BJ (cell line): ENCODE results near the gene ZFP36. TPM values are rescaled to one million over a fixed set of nuclear protein-coding genes. Genes with fewer than 3 reads are reported as not detected.

Experiments
- CTCF ChIA-PET: fragments of 350-600 bp; formaldehyde crosslinking; extraction: SDS; loops from one replicate; lab custom pipeline; 2021; ENCODE audit warnings: antibody characterized with exemption, inconsistent platforms; lab: Yijun Ruan, JAX
- POLR2A ChIA-PET: fragments of 300-600 bp; sonication (Branson Sonifier 250); formaldehyde crosslinking; extraction: SDS; loops from one replicate; lab custom pipeline; 2021; ENCODE audit warnings: antibody characterized with exemption; lab: Charles Lee
- DNase-seq: peaks from one replicate; pipeline ENCODE4 v3.0.0-alpha.2; 2011; ENCODE audit warnings: low read depth
- H3K27me3 ChIP-seq: 2 replicates; pipeline ENCODE4 v1.6.0; 2011; ENCODE audit warnings: low read length; ENCODE audit not compliant: control insufficient read depth, insufficient read depth
- H3K36me3 ChIP-seq: 2 replicates; pipeline ENCODE4 v1.5.1; 2011; ENCODE audit warnings: low read length; ENCODE audit not compliant: control insufficient read depth, insufficient read depth
- H3K4me3 ChIP-seq: 2 replicates; pipeline ENCODE4 v1.5.1; 2011; ENCODE audit warnings: low read depth, mild to moderate bottlenecking, control low read depth, low read length
- polyA plus RNA-seq: library from polyadenylated mRNA; depleted of rRNA; stranded (reverse); fragments of >200 nt; gene quantifications from 2 replicates; pipeline ENCODE4 v1.2.3, GENCODE V29; 2011
- TF ChIP-seq, protein P1 (sequence below): IDR thresholded peaks from 2 replicates; pipeline ENCODE4 v1.5.1; 2011; ENCODE audit warnings: low read depth, mild to moderate bottlenecking, control low read depth, inconsistent platforms, low read length, moderate library complexity; ENCODE audit not compliant: insufficient read depth

Gene ZFP36
- polyA plus RNA-seq, 1 experiment: 9.5 TPM

DNA sequence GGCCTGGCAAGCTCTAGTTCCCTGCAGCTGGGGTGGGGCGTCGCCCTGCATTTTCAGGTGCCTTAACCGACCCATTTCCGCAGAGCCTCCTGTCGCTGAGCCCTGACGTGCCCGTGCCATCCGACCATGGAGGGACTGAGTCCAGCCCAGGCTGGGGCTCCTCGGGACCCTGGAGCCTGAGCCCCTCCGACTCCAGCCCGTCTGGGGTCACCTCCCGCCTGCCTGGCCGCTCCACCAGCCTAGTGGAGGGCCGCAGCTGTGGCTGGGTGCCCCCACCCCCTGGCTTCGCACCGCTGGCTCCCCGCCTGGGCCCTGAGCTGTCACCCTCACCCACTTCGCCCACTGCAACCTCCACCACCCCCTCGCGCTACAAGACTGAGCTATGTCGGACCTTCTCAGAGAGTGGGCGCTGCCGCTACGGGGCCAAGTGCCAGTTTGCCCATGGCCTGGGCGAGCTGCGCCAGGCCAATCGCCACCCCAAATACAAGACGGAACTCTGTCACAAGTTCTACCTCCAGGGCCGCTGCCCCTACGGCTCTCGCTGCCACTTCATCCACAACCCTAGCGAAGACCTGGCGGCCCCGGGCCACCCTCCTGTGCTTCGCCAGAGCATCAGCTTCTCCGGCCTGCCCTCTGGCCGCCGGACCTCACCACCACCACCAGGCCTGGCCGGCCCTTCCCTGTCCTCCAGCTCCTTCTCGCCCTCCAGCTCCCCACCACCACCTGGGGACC, 1.2 kb downstream of the ZFP36 start:
- no peak for DNase-seq
- TF ChIP-seq, protein P1, sequence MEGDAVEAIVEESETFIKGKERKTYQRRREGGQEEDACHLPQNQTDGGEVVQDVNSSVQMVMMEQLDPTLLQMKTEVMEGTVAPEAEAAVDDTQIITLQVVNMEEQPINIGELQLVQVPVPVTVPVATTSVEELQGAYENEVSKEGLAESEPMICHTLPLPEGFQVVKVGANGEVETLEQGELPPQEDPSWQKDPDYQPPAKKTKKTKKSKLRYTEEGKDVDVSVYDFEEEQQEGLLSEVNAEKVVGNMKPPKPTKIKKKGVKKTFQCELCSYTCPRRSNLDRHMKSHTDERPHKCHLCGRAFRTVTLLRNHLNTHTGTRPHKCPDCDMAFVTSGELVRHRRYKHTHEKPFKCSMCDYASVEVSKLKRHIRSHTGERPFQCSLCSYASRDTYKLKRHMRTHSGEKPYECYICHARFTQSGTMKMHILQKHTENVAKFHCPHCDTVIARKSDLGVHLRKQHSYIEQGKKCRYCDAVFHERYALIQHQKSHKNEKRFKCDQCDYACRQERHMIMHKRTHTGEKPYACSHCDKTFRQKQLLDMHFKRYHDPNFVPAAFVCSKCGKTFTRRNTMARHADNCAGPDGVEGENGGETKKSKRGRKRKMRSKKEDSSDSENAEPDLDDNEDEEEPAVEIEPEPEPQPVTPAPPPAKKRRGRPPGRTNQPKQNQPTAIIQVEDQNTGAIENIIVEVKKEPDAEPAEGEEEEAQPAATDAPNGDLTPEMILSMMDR: no peak
- peaks cover 10% of the 10 kb centered on the region for H3K36me3 ChIP-seq
- H3K27me3 ChIP-seq: no peaks in the 10 kb centered on the region
- ChIA-PET POLR2A (interaction anchor here (0.6 to 1.1 kb wide), 2 partner anchors 10 to 35 kb away, joined by 3 read pairs; no protein-coding TSS in a partner anchor), CTCF (interaction anchor here (0.6 to 3.7 kb wide), 4 partner anchors 10 to 439 kb away, joined by 3 to 48 read pairs (median 3); no protein-coding TSS in a partner anchor)
- peak overlapping the region; percentile 86 for H3K4me3 ChIP-seq

DNA sequence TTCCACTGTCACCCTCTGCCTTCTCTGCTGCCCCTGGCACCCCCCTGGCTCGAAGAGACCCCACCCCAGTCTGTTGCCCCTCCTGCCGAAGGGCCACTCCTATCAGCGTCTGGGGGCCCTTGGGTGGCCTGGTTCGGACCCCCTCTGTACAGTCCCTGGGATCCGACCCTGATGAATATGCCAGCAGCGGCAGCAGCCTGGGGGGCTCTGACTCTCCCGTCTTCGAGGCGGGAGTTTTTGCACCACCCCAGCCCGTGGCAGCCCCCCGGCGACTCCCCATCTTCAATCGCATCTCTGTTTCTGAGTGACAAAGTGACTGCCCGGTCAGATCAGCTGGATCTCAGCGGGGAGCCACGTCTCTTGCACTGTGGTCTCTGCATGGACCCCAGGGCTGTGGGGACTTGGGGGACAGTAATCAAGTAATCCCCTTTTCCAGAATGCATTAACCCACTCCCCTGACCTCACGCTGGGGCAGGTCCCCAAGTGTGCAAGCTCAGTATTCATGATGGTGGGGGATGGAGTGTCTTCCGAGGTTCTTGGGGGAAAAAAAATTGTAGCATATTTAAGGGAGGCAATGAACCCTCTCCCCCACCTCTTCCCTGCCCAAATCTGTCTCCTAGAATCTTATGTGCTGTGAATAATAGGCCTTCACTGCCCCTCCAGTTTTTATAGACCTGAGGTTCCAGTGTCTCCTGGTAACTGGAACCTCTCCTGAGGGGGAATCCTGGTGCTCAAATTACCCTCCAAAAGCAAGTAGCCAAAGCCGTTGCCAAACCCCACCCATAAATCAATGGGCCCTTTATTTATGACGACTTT, 2.0 kb downstream of the ZFP36 start:
- DNase-seq: no peak
- peaks cover 10% of the 10 kb centered on the region for H3K36me3 ChIP-seq

DNA sequence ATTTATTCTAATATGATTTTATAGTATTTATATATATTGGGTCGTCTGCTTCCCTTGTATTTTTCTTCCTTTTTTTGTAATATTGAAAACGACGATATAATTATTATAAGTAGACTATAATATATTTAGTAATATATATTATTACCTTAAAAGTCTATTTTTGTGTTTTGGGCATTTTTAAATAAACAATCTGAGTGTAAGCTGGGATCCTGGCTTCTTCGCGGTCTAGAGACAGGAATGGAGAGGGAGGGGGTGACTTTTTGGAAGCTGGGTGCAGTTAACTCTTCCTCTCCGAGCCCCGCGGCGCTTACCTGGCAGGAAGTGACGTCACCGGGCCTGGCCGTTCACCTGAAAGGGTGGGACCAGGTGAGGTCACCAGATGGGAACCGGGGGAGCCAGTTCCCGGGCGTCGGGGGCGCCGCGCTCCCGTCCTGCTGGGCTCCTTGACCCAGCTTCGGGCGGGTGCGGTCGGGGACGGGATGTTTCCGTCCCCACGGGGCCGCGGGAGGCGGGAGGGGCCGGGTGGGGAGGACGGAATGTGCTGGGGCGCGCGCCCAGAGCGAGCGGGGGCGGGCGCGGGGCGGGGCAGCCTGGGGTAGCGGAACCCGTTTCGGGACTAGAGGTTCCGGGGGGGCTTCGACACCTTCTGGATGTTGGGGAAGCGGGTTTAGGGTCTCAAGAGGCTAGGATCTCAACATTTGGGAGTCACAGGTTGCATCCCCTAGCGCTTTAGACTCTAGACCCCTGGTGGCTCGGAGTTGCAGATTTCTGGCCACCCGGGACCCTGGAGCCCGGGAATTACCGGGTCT, 2.8 kb downstream of the ZFP36 start:
- TF ChIP-seq, protein P1: 0 out of 2 replicates have a peak, but pooled peaks have one; percentile 13
- no peak for DNase-seq
- H3K4me3 ChIP-seq: peak overlapping the region; percentile 86
- no peaks in the 10 kb centered on the region for H3K27me3 ChIP-seq
- ChIA-PET POLR2A (interaction anchor here (0.6 to 1.0 kb wide), 2 partner anchors 11 to 121 kb away, joined by 3 to 13 read pairs; no protein-coding TSS in a partner anchor), CTCF (interaction anchor here (0.5 to 3.7 kb wide), 3 partner anchors 12 to 142 kb away, joined by 3 to 48 read pairs (median 3); no protein-coding TSS in a partner anchor)
- H3K36me3 ChIP-seq: peaks cover 10% of the 10 kb centered on the region

More for the DNA sequence above, 2.0 kb downstream of the ZFP36 start:
- TF ChIP-seq, protein P1: no peak
- ChIA-PET CTCF (interaction anchor here (0.5 to 3.7 kb wide), 5 partner anchors 11 to 440 kb away, joined by 3 to 48 read pairs (median 3); no protein-coding TSS in a partner anchor), POLR2A (interaction anchor here (0.6 to 1.1 kb wide), 3 partner anchors 10 to 36 kb away, joined by 3 read pairs; no protein-coding TSS in a partner anchor)
- H3K27me3 ChIP-seq: no peaks in the 10 kb centered on the region
- H3K4me3 ChIP-seq: peak overlapping the region; percentile 86

GRCh38 chr19:39410017-39410830, 3.6 kb downstream of the ZFP36 start:
- Histone ChIP-seq H3K4me3 (peak overlapping the region; percentile 86), H3K36me3 (peaks cover 10% of the 10 kb centered on the region), H3K27me3 (no peaks in the 10 kb centered on the region)
- DNase-seq: no peak
- ChIA-PET POLR2A (interaction anchor here (1.0 kb wide), 1 partner anchor 12 kb away, joined by 3 read pairs; no protein-coding TSS in a partner anchor), CTCF (interaction anchor here (3.7 kb wide), 1 partner anchor 13 kb away, joined by 48 read pairs; no protein-coding TSS in a partner anchor)
- TF ChIP-seq, protein P1: no peak
